ENCODE data around the gene RPL28. TPM values are rescaled to one million over a fixed set of nuclear protein-coding genes. Genes with fewer than 3 reads are reported as not detected.

RPL28 gene
- total RNA-seq, 1 experiment from 2014 or later = 2,816 TPM

- POLR2A ChIA-PET = interaction anchor here (1.0 kb wide), 1 partner anchor 14 kb away, joined by 3 read pairs; no protein-coding TSS in a partner anchor
- H3K27me3 Mint-ChIP-seq (ENCODE audit: insufficient read depth, unreplicated experiment) = peaks cover 12% of the 10 kb centered on the region
- H3K9me3 Mint-ChIP-seq (ENCODE audit: unreplicated experiment) = no peaks in the 10 kb centered on the region
- no peak overlapping the region for H3K27ac Mint-ChIP-seq (ENCODE audit: low read depth, unreplicated experiment)
- H3K4me3 Mint-ChIP-seq (ENCODE audit: unreplicated experiment) = no peak overlapping the region
- intact Hi-C loops (cut with micrococcal nuclease) = no loop called here
- TF ChIP-seq, protein P1, sequence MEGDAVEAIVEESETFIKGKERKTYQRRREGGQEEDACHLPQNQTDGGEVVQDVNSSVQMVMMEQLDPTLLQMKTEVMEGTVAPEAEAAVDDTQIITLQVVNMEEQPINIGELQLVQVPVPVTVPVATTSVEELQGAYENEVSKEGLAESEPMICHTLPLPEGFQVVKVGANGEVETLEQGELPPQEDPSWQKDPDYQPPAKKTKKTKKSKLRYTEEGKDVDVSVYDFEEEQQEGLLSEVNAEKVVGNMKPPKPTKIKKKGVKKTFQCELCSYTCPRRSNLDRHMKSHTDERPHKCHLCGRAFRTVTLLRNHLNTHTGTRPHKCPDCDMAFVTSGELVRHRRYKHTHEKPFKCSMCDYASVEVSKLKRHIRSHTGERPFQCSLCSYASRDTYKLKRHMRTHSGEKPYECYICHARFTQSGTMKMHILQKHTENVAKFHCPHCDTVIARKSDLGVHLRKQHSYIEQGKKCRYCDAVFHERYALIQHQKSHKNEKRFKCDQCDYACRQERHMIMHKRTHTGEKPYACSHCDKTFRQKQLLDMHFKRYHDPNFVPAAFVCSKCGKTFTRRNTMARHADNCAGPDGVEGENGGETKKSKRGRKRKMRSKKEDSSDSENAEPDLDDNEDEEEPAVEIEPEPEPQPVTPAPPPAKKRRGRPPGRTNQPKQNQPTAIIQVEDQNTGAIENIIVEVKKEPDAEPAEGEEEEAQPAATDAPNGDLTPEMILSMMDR (IDR thresholded peaks at IDR 0.05; ENCODE audit: unreplicated experiment) = no peak
- no peak for DNase-seq (ENCODE audit: unreplicated experiment)
- no peaks in the 10 kb centered on the region for H3K36me3 Mint-ChIP-seq (ENCODE audit: insufficient read depth, unreplicated experiment)
- BruUV-seq (replicated peaks) = no TSS peak
- H3K4me1 Mint-ChIP-seq (ENCODE audit: insufficient read depth, unreplicated experiment) = no peaks in the 10 kb centered on the region
- CTCF ChIA-PET = interaction anchor here (0.9 kb wide), 1 partner anchor 288 kb away, joined by 3 read pairs; no protein-coding TSS in a partner anchor
These were observed 37.7 kb downstream of the RPL28 start for GRCh38 chr19:55423225-55424005.

DNA sequence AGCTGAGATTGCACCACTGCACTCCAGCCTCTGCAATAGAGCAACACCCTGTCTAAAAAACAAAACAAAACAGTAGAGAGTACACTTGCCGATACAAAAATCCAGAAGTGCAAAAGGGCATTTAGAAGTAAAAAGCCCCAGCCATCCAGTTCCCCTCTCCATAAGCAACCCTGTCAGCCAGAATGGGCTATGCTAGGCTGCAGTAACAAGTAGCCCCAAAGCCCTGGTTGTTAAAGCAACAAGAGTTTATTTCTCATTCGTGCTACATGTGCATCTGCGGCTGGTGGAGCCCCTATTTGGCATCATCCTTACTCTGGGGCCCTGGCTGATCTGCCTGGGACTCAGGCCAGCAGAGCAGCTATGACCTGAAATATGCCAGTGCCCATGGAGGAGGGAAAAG lies 38.8 kb downstream of the RPL28 start:
- no peak for DNase-seq (ENCODE audit: unreplicated experiment)
- Mint-ChIP-seq H3K9me3 (ENCODE audit: unreplicated experiment) (no peaks in the 10 kb centered on the region), H3K4me1 (ENCODE audit: insufficient read depth, unreplicated experiment) (no peaks in the 10 kb centered on the region), H3K27ac (ENCODE audit: low read depth, unreplicated experiment) (no peak overlapping the region), H3K27me3 (ENCODE audit: insufficient read depth, unreplicated experiment) (peaks cover 12% of the 10 kb centered on the region), H3K36me3 (ENCODE audit: insufficient read depth, unreplicated experiment) (no peaks in the 10 kb centered on the region), H3K4me3 (ENCODE audit: unreplicated experiment) (no peak overlapping the region)
- intact Hi-C loops (cut with micrococcal nuclease) = no loop called here
- CTCF ChIA-PET = interaction anchor here (0.9 to 1.3 kb wide), 3 partner anchors 25 to 289 kb away, joined by 3 to 6 read pairs (median 3); no protein-coding TSS in a partner anchor
- BruUV-seq (replicated peaks) = no TSS peak
- POLR2A ChIA-PET = interaction anchor here (1.0 kb wide), 1 partner anchor 13 kb away, joined by 3 read pairs; no protein-coding TSS in a partner anchor
- TF ChIP-seq, protein P1 (IDR thresholded peaks at IDR 0.05; ENCODE audit: unreplicated experiment) = no peak

DNA sequence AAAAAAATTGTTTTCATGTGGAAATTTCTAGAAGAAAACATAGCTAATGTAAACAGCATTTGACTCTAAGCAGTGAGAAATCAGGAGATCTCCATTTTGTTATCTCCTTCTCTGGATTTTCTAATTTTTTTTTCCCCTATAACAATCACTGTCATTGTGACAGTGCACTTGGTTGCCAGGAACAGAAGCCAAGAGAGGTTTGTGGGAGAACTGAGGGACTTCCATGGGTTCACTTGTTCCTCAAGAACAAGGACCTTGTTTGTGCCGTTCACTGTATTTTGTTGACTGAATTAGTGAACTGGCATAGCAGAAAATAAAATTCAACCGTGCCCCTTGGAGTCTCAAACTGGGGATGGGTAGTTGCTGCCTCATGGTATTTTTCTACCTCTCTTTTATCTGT lies 40.3 kb downstream of the RPL28 start:
- H3K4me1 Mint-ChIP-seq (ENCODE audit: insufficient read depth, unreplicated experiment) = no peaks in the 10 kb centered on the region
- TF ChIP-seq, protein P1 (IDR thresholded peaks at IDR 0.05; ENCODE audit: unreplicated experiment) = no peak
- ChIA-PET CTCF (interaction anchor here (0.7 to 1.6 kb wide), 2 partner anchors 41 to 174 kb away, joined by 3 to 4 read pairs; partner anchors contain the start of gene FIZ1), POLR2A (interaction anchor here (1.0 kb wide), 1 partner anchor 11 kb away, joined by 3 read pairs; no protein-coding TSS in a partner anchor)
- no peak overlapping the region for H3K27ac Mint-ChIP-seq (ENCODE audit: low read depth, unreplicated experiment)
- no TSS peak for BruUV-seq (replicated peaks)
- no peak overlapping the region for H3K4me3 Mint-ChIP-seq (ENCODE audit: unreplicated experiment)
- intact Hi-C loops (cut with micrococcal nuclease) = no loop called here
- H3K36me3 Mint-ChIP-seq (ENCODE audit: insufficient read depth, unreplicated experiment) = no peaks in the 10 kb centered on the region
- DNase-seq (ENCODE audit: unreplicated experiment) = no peak
- no peaks in the 10 kb centered on the region for H3K9me3 Mint-ChIP-seq (ENCODE audit: unreplicated experiment)
- H3K27me3 Mint-ChIP-seq (ENCODE audit: insufficient read depth, unreplicated experiment) = peaks cover 12% of the 10 kb centered on the region

GRCh38 chr19:55431183-55431582 lies 45.5 kb downstream of the RPL28 start:
- Mint-ChIP-seq H3K4me3 (ENCODE audit: unreplicated experiment) (no peak overlapping the region), H3K27me3 (ENCODE audit: insufficient read depth, unreplicated experiment) (no peaks in the 10 kb centered on the region), H3K9me3 (ENCODE audit: unreplicated experiment) (no peaks in the 10 kb centered on the region), H3K27ac (ENCODE audit: low read depth, unreplicated experiment) (no peak overlapping the region), H3K4me1 (ENCODE audit: insufficient read depth, unreplicated experiment) (no peaks in the 10 kb centered on the region), H3K36me3 (ENCODE audit: insufficient read depth, unreplicated experiment) (no peaks in the 10 kb centered on the region)
- no TSS peak for BruUV-seq (replicated peaks)
- intact Hi-C loops (cut with micrococcal nuclease) = no loop called here
- CTCF ChIA-PET = no interaction called here
- TF ChIP-seq, protein P1 (IDR thresholded peaks at IDR 0.05; ENCODE audit: unreplicated experiment) = no peak
- DNase-seq (ENCODE audit: unreplicated experiment) = no peak
- POLR2A ChIA-PET = no interaction called here
